Measurements from ENCODE around the gene ADAM33.

Gene ADAM33

GRCh38 chr20:3686867-3687321, 5.1 kb upstream of the ADAM33 start:
- FAIRE-seq = no peak

GRCh38 chr20:3686421-3686820, 4.6 kb upstream of the ADAM33 start:
- FAIRE-seq = no peak

GRCh38 chr20:3685341-3685740, 3.5 kb upstream of the ADAM33 start:
- no peak for FAIRE-seq

DNA sequence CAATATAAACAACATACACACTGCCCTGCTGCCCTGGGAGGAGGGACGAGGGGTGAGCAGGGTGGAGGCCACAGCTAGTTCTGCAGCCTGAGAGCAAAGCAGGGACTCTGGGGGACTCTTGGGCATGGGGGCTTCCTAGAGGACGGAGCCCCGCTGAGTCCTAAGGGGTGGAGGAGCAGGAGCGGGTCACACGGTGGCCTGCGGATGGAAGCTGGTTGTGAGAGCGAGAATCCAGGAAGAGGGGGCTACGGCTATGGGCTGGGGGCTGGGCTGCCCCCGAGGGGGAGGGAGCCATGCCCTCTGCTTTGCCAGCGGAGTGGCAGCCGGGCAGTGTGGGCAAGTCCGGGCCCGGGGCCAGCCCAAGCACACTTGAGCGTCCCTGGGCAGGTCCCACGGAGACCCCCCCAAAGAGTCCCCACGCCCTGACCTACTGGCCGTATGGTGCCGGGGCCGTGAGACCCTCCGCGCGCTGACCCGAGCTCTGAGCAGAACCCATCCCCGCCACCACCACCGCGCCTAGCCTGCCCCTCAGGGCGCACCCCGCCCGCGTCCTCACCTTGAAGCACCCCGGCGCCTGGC, 369 bp downstream of the ADAM33 start:
- FAIRE-seq = no peak

DNA sequence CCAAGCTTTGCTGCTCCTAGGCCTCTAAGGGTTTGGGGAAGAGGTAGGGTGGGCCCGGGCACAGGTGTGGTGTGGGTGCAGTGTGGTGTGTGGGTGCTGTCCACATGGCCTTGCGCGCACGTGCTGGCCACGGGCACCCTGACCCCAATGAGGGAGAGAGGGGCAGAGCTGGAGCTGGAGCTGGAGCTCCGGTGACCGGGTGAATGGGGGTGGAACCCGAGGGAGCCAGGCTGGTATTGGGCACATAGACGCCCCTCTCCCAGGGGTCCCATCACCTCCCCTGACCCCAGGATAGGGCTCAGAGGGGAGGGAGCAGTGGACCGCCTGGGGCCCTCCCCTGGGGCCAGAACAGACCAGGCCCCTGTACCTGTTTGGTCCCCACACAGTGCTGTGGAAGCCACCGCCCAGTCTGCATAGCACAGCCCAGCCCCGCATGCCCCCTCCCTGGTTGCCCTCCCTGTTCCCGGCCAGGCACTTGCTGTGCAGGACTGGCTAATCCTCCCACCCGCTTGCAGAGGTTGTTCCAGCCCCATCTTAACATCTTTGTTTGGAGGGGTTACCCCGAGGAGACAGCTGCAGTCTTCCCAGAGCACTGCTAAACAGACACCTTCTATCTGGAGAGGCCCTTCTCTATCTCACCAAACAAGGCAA, 984 bp downstream of the ADAM33 start:
- FAIRE-seq = no peak

DNA sequence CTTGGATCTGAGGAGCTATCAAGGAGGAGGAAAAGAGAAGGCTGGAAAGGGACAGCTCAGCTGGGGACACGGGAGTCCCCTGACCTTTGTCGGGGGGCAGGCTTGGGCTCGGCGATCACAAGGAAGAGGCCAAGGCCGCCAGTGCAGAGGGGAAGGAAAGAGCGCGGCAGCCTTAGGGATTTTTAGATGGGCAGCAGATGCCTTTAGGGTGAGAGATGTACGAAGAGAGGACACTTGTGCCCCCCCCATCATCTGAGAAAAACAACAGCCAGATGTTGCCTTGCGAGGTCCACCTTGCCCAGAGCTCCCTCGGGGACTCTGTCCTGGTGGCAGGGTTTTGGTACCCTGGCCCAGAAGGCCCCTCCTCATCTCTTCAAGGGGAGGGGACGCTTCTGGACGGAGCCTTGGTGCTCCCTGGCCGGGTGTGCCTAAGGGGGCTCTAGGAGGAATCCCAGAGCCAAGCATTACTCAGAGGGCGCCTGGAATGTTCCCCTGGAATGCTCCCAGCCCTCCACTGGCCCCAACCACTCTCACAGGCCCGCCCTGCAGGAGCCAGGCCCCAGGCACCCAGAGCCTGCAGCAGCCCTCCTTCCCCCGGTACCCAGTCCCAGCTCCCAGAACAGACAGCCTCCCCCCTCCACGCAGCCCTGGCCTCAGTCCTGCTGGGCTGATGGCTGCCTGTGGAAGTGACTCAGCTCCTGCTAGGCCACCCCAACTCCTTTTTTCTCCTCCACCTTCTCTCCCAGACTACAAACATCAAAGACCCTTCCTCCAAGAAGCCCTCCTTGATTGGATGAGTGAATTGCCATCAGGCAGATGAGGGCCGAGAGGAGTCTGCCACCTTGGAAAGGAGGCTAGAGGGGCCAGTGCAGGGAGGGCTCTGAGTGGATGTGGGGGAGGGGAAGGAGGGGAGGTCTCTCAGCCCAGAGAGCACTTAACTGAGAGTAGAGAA, 1.8 kb downstream of the ADAM33 start:
- FAIRE-seq = no peak

- no peak for FAIRE-seq
These were observed 2.7 kb downstream of the ADAM33 start for GRCh38 chr20:3678856-3679720.

DNA sequence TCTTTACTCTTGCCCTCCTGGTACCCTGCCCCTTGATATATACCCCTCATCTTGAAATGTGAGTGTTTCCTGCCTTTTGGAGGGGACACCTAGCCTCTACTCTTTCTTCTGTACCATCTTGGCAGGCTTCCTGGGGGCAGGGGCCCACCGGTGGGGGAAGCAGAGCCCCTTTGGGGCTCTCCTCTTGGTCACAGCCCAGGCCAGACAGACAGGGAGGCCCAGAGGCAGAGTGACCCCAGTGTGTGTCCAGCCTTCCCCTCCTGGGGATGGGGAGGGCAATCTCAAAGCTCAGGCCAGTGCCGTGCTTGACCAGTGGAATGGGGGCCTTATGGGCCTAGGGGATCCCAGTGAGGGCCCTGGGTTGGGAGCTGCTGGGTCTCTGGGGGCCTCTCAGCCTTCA, 3.6 kb downstream of the ADAM33 start:
- FAIRE-seq = no peak

- FAIRE-seq = no peak
These were observed 4.1 kb downstream of the ADAM33 start for GRCh38 chr20:3677733-3678132.

GRCh38 chr20:3674995-3675900, 6.6 kb downstream of the ADAM33 start:
- no peak for FAIRE-seq

GRCh38 chr20:3674447-3674846, 7.4 kb downstream of the ADAM33 start:
- no peak for FAIRE-seq

DNA sequence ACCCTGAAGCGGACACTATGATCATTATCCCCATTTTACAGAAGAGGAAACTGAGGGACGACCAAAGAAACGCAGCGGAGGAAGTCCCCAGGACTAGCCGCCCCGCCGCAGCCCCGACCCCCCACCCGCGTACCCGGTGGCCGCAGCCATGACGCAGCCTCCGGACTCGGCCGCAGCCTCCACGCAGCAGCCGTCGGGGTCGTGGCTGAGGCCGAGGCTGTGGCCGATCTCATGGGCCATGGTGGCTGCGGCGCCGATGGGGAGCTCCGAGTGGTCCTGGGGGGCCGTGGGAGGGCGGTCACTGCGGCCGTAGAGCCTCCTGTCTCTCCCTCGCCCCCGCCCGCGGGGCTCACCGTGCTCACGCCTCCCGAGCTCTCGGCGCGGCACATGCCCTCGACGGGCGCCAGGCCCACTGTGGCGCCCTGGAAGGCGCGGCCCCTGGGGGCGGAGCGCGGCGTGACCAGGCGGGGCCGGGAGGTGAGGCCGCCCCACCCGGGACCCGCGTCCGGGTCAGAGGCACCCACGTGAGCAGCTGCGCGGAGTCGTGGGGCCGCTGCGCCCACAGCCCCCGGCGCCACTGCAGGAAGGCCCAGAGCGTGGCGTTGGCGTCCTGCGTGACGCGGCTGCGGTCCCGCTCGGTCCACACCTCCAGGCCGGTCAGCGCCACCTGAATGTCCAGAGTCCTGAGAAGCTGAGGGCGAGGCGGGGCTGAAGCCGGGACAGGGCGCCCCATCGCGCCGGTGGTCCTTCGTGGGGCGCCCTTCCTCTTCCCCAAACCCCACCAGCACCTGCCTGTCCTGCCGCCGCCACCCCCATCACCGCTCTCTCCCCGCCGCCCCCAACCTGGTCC, 8.4 kb downstream of the ADAM33 start:
- FAIRE-seq = no peak

- no peak for FAIRE-seq
These were observed 9.2 kb downstream of the ADAM33 start for GRCh38 chr20:3672547-3673171.

DNA sequence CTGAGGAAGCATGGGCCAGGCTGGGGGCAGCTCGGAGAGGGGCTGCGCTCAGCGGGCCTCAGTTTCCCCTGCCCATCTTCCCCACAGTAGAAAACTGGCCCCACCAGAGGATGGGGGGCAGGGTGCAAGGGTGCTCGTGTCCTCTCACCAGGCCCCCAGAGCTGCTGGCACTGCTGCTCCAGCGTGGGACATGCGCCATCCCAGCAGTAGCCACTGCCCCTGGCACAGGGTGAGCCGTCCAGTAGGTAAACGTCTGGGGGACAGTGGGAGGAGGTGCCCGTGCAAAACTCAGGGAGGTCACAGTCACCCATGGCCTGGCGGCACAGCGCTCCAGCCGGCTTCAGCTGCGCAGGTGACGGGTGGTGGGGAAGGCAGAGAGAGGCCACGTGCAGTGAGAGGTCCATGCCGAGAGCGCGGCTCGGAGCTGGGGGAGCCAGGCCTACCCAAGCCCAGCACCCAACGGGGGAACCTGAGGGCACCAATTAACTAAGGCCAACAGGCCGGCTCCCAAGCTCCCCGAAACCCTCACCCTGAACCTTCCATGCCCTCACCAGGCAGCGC, 9.7 kb downstream of the ADAM33 start:
- no peak for FAIRE-seq

GRCh38 chr20:3670945-3671344, 10.9 kb downstream of the ADAM33 start:
- FAIRE-seq = no peak

GRCh38 chr20:3670511-3670910, 11.3 kb downstream of the ADAM33 start:
- FAIRE-seq = no peak

- no peak for FAIRE-seq
These were observed 12.0 kb downstream of the ADAM33 start for GRCh38 chr20:3669710-3670367.

DNA sequence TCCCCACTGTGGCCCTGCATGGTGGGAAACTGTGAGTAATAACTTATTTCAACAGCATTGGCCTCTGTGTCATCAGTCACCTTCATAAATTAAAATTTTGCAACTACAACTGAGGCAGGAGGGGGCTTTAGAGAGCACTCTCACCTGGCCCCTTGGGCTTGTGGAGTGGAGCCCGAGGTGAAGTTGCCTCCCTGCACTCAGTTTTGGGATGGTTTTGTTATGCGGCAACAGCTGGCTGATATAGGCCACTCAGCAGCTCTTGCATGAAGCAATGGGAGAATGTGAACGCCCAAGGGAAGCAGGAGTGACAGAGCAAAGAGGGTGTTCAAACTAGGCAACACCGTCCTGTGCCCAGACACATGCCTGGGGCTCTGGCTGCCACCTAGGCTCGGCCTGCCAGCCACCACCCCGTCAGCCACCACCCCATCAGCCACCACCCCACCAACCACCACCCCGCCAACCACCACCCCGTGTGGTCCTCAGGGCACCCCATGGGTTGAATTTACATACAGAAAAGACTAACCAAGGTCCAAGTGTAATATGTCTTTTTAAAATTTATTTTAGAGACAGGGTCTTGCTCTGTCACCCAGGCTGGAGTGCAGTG, 14.3 kb downstream of the ADAM33 start:
- no peak for FAIRE-seq

DNA sequence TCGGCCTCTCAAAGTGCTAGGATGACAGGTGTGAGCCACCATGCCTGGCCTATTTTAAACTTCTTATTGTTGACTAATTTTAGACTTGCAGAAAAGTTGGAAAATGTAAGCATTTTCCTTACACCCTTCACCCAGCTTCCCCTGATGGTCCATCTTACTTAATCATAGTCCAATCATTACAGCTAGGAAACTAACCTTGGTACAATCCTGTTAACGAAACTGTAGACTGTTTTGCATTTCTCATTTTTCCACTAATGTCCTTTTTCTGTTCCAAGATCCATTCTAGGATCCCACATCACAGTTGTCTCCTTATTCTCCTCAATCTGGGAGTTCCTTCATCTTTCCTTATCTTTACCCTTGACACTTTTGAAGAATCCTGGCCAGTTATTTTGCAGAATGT, 18.0 kb downstream of the ADAM33 start:
- no peak for FAIRE-seq
